Hepatocyte (in vitro differentiated cells): ENCODE measurements around the gene SNCB. TPM values are rescaled to one million over a fixed set of nuclear protein-coding genes. Genes with fewer than 3 reads are reported as not detected.

Experiments
- DNase-seq: peaks from one replicate; pipeline ENCODE4 v3.0.0-alpha.2; 2016; ENCODE audit warnings: low spot score
- H2AFZ ChIP-seq: fragments of 200-600 bp; sonication (generic); 2 replicates; pipeline ENCODE4 v1.6.0; 2016; ENCODE audit warnings: antibody characterized with exemption, mild to moderate bottlenecking
- H3K27ac ChIP-seq: fragments of 200-600 bp; sonication (generic); 2 replicates; pipeline ENCODE4 v1.5.1; 2016; ENCODE audit warnings: mild to moderate bottlenecking
- H3K27me3 ChIP-seq: fragments of 200-600 bp; sonication (generic); 2 replicates; pipeline ENCODE4 v1.6.1; 2016
- H3K36me3 ChIP-seq: fragments of 200-600 bp; sonication (generic); replicated peaks from 2 replicates; pipeline ENCODE4 v1.5.1; 2016; ENCODE audit warnings: low read depth; ENCODE audit not compliant: insufficient read depth
- H3K4me1 ChIP-seq: fragments of 200-600 bp; sonication (generic); 2 replicates; pipeline ENCODE4 v1.5.1; 2016; ENCODE audit warnings: mild to moderate bottlenecking, moderate library complexity; ENCODE audit not compliant: insufficient read depth
- H3K4me2 ChIP-seq: fragments of 200-600 bp; sonication (generic); 2 replicates; pipeline ENCODE4 v1.6.0; 2016
- H3K4me3 ChIP-seq: fragments of 200-600 bp; sonication (generic); 2 replicates; pipeline ENCODE4 v1.5.1; 2016; ENCODE audit warnings: mild to moderate bottlenecking
- H3K79me2 ChIP-seq: fragments of 200-600 bp; sonication (generic); 2 replicates; pipeline ENCODE4 v1.6.0; 2017; ENCODE audit warnings: mild to moderate bottlenecking
- H3K9me2 ChIP-seq: fragments of 200-600 bp; sonication (generic); replicated peaks from 2 replicates; pipeline ENCODE4 v1.6.0; 2017; ENCODE audit warnings: mild to moderate bottlenecking; ENCODE audit not compliant: insufficient read depth
- H3K9me3 ChIP-seq: fragments of 200-600 bp; sonication (generic); 2 replicates; pipeline ENCODE4 v1.5.1; 2016; ENCODE audit warnings: low read depth, mild to moderate bottlenecking
- H4K20me1 ChIP-seq: fragments of 200-600 bp; sonication (generic); 2 replicates; pipeline ENCODE4 v1.6.0; 2016; ENCODE audit warnings: mild to moderate bottlenecking; ENCODE audit not compliant: insufficient read depth, poor library complexity, severe bottlenecking
- EZH2 ChIP-seq: fragments of 200-600 bp; sonication (generic); IDR thresholded peaks from 2 replicates; pipeline ENCODE4 v1.6.1; 2016; ENCODE audit warnings: antibody characterized with exemption, mild to moderate bottlenecking, borderline replicate concordance
- EZH2phosphoT487 ChIP-seq: fragments of 200-600 bp; sonication (generic); IDR thresholded peaks from one replicate; pipeline ENCODE4 v1.6.1; 2018; ENCODE audit warnings: antibody characterized with exemption, mild to moderate bottlenecking, low read depth, moderate library complexity; ENCODE audit not compliant: unreplicated experiment, severe bottlenecking
- WGBS: methylation state at CpG from one replicate; pipeline ENCODE4 v1.1.6; 2016; ENCODE audit warnings: low lambda C conversion rate; ENCODE audit errors: missing lambda C conversion rate; 5-methylcytosine and 5-hydroxymethylcytosine counted together
- polyA plus RNA-seq: library from polyadenylated mRNA; unstranded; fragments of >200 nt; fragmentation: Nextera tagmentation; extraction: Ambion mirVana; gene quantifications from 2 replicates; pipeline ENCODE4 v1.2.1, GENCODE V29; 2016
- total RNA-seq: library from RNA; depleted of rRNA; stranded (reverse); fragments of >200 nt; gene quantifications from 2 replicates; pipeline ENCODE4 v1.2.3, GENCODE V29; 2014
- TF ChIP-seq, protein P1 (sequence below): fragments of 200-600 bp; sonication (generic); IDR thresholded peaks from 2 replicates; pipeline ENCODE4 v1.5.1; 2016; ENCODE audit warnings: antibody characterized with exemption, mild to moderate bottlenecking; ENCODE audit not compliant: poor library complexity

The SNCB gene
- total and polyA plus RNA-seq, 2 experiments from 2014 or later: 0.57 TPM; not detected in 1

- Histone ChIP-seq H3K4me3 (no peak overlapping the region), H3K4me1 (no peaks in the 10 kb centered on the region), H3K9me3 (no peaks in the 10 kb centered on the region), H3K79me2 (no peaks in the 10 kb centered on the region), H2AFZ (no peak overlapping the region), H4K20me1 (no peaks in the 10 kb centered on the region), H3K27ac (no peak overlapping the region), H3K9me2 (no peaks in the 10 kb centered on the region), H3K27me3 (no peaks in the 10 kb centered on the region), H3K36me3 (no peaks in the 10 kb centered on the region), H3K4me2 (no peak overlapping the region)
- DNase-seq: no peak
- TF ChIP-seq EZH2phosphoT487 (no peak), EZH2 (no peak)
- TF ChIP-seq, protein P1, sequence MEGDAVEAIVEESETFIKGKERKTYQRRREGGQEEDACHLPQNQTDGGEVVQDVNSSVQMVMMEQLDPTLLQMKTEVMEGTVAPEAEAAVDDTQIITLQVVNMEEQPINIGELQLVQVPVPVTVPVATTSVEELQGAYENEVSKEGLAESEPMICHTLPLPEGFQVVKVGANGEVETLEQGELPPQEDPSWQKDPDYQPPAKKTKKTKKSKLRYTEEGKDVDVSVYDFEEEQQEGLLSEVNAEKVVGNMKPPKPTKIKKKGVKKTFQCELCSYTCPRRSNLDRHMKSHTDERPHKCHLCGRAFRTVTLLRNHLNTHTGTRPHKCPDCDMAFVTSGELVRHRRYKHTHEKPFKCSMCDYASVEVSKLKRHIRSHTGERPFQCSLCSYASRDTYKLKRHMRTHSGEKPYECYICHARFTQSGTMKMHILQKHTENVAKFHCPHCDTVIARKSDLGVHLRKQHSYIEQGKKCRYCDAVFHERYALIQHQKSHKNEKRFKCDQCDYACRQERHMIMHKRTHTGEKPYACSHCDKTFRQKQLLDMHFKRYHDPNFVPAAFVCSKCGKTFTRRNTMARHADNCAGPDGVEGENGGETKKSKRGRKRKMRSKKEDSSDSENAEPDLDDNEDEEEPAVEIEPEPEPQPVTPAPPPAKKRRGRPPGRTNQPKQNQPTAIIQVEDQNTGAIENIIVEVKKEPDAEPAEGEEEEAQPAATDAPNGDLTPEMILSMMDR: no peak
- WGBS: 88% methylated on average over 11 of the region's 11 CpGs
Observed at GRCh38 chr5:176595386-176595943, 34.9 kb downstream of the SNCB start.

GRCh38 chr5:176594554-176594953 lies 35.8 kb downstream of the SNCB start:
- Histone ChIP-seq H4K20me1 (no peaks in the 10 kb centered on the region), H3K36me3 (no peaks in the 10 kb centered on the region), H2AFZ (no peak overlapping the region), H3K27ac (no peak overlapping the region), H3K27me3 (no peaks in the 10 kb centered on the region), H3K4me1 (no peaks in the 10 kb centered on the region), H3K9me3 (no peaks in the 10 kb centered on the region), H3K79me2 (no peaks in the 10 kb centered on the region), H3K4me3 (no peak overlapping the region), H3K4me2 (no peak overlapping the region), H3K9me2 (no peaks in the 10 kb centered on the region)
- 89% methylated on average over 8 of the region's 8 CpGs for WGBS
- no peak for DNase-seq
- TF ChIP-seq, protein P1: no peak
- TF ChIP-seq EZH2 (no peak), EZH2phosphoT487 (no peak)

- DNase-seq: no peak
- H4K20me1 ChIP-seq: no peaks in the 10 kb centered on the region
- H3K79me2 ChIP-seq: no peaks in the 10 kb centered on the region
- TF ChIP-seq EZH2: no peak
- TF ChIP-seq EZH2phosphoT487: no peak
- TF ChIP-seq, protein P1: no peak
- H3K9me2 ChIP-seq: no peaks in the 10 kb centered on the region
- H3K27me3 ChIP-seq: no peaks in the 10 kb centered on the region
- no peaks in the 10 kb centered on the region for H3K9me3 ChIP-seq
- H3K4me1 ChIP-seq: no peaks in the 10 kb centered on the region
- no peak overlapping the region for H2AFZ ChIP-seq
- no peaks in the 10 kb centered on the region for H3K36me3 ChIP-seq
- H3K27ac ChIP-seq: no peak overlapping the region
- no peak overlapping the region for H3K4me3 ChIP-seq
- WGBS: 89% methylated on average over 12 of the region's 12 CpGs
- H3K4me2 ChIP-seq: no peak overlapping the region
Observed at GRCh38 chr5:176593273-176593869, 37.0 kb downstream of the SNCB start.
